HG03571 (cell line): ENCODE measurements around the gene TNS3.

ENCODE experiments used
- ATAC-seq: cut with Tn5 transposase; IDR thresholded peaks from one replicate; pipeline ENCODE4 v1.9.1; 2021; ENCODE audit not compliant: unreplicated experiment

TNS3 gene

DNA sequence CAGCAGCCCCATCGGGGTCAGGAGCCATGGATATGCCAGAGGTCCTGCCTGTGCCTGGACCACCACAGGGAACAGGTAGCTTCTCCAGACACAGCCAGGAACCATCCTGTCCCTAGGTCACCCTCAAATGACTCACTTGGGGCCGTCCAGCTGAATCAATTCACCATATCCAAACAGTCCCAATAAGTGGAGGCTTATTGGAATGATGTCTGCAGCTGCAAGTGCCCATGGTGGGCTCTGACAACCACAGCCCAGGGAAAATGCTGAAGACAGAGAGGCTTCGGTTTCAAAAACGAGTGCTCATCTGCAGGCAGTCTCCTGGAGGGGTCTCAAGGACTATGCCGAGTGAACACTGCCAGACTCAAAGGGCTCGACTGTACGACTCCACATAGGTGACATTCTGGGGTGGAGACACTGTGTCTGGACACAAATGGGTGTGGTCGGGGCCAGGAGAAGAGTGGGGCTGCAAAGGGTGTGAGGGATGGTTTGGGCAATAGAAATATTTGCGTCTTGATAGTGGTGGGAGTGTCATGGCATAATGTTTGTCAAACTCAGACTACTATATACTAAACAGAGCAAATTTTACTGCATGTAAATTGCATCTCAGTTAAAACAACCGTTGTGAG lies 204.8 kb downstream of the TNS3 start:
- ATAC-seq = no peak

DNA sequence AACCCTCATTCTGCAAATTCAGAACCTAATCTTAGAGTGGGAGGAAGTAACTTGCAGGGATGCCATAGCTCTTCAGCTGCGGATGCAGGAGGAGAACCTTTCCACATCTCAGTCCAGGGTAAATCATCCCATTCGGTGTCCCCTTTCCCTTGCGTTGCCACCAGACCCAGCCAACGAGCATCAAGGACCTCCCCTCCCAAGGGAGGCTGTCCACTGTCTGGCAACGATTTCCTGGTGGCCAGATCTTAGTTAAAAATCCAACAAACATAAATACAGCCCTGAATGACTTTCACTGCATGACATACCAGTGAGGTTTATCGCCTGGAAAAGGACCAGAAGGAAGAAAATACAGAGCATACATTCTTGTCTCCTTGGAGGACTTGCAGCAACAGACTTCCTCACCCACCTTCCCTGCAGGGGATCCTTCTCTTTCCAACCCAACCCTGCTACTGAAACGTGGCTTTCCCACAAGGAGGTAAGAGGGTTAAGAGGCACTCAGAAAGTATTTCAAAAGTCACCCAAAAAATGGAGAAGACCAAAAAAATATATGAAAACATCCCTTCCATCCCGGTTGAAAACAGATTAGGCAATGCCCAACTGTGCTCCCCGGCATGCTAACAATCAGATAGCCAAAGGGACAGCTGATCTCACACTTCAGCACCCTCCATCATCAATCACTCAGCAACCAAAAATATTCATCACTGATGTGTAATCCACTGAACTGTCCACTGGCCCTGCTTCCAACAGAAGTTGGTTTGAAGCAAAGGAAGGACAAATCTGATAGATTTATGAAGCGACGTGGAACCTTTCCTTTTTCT lies 206.6 kb downstream of the TNS3 start:
- no peak for ATAC-seq

DNA sequence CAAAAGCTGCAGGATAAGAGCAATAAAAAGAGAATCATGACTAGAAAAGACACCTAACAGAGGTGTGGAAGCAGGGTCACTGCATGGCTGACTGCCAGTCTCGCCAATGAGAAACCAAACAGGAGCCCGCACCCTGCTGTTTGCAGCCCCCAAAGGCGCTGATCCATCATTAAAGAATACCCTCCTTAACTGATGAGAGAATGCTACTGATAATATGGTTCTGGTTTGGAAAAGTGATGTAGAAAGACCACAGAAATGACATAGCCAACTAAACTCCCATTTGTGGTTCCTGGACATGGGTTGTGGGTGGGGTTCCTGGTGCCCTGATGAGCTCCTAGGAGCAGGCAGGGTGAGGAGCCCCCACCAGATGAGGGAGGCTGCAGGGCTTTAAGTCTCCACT lies 207.4 kb downstream of the TNS3 start:
- ATAC-seq = no peak

DNA sequence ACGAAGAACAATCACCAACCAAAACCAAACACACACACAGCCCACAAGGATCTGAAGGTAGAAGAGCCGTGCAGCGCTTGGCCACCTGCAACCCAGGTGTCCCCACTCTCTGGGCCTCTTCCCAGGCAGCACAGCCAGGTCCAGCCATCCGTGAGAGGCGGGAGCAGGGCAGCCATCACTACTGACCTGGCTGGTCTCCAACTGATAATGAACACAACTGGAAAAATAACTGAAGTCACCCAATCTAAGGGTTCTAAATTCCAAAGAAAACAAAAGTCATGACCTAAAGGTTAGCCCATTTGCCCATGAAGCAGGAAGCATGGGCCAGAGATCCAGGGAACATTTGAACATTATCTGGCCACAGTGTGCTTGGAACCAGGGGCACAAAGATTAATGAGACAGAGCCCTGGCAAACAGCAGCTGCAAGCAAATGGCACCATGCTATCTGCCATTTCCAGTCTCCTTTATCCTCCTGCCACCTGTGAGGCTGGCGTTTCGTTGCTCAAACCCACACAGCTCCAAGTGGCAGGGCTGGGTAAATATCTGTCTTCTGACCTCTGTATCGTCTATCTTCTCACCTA lies 207.9 kb downstream of the TNS3 start:
- ATAC-seq = no peak

DNA sequence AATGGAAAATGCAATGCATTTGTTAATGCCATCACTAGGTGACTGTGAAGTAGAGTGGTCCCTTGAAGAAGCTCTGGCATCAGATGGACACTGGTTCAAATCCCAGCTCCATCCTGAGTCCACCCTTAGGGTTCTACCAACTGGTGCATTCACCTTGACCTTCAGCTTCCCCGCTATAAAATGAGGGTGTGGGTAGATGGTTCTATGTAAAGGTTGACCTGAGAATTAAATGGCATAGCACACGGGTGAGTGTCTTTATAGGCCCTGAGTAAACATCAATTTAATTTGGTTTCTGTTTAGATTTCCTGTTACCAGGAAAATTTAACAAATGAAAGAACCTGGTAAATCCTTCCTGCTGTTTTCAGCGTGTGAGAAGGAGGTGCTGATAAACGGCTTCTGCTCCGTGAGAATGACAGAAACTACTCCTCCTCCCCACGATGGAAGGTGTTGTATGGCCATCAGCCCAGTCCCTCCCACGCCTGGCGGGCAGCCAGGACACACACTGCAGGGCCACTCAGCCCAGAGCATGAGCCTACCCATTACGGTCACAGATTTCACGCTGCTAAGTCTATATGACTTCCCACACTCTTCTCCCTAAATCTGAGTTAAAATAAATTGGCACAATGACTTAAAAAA lies 210.1 kb downstream of the TNS3 start:
- no peak for ATAC-seq

DNA sequence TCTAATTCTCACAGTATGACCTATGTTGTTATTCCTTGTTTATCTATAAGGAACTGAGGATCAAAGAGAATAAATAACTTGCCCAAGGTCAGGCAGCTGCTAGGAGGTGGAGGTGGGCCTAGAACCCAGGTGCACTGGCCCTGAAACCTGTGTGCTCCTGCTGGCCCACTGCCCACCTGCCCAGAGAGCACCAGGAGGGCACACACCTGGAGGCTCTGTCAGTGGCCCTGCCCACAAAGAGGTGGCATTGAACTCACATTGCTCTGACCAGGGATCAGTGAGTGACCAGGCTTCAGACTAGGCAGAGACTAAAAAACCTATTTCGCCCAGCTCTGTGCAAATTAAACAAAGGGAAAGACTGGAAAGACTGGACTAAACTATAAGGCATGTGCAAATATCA lies 210.6 kb downstream of the TNS3 start:
- no peak for ATAC-seq

DNA sequence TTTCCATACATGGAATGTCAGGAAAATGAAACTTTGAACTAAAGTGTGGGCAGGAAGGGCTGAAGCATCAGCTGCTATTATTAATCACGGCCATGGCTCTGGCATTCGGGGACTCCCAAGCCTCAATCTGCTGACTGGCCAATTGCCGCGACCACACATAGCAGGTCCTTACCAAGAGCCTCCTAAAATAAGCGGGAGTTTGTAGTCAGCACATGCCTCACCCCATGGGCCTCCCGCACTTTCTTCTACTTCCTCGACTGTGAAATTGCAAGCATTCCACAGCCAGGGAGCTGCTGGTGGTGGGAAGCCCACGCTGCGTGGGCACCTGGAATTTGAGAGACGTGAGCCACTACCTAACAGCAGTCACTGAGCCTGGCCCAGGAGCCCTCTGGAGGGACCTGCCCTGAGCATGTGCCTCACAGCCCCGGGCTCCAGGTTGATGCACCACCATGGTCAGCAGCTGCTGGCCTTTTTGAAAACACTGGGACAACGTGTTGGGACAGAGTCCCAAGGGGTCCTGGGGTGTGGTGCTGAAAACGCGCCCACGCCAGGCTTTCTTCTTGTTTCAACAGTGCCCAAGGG lies 211.4 kb downstream of the TNS3 start:
- no peak for ATAC-seq

DNA sequence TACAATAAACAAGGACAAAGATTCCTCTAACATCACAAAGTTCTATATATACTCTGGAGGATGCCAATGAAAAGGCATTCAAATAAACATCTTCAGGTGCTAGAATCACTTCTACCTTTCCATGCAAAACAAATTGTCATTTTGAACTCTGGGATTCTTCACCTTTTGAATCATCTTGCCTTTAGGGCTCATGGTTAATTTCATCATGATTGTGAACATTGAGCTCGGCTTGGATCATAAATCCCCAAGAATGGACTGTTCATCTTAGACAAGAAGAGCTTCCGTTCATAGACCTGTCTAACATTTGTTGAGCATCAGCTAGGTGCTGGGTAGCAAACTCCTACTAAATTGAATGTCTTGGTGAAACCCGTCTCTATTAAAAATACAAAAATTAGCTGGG lies 212.2 kb downstream of the TNS3 start:
- no peak for ATAC-seq

DNA sequence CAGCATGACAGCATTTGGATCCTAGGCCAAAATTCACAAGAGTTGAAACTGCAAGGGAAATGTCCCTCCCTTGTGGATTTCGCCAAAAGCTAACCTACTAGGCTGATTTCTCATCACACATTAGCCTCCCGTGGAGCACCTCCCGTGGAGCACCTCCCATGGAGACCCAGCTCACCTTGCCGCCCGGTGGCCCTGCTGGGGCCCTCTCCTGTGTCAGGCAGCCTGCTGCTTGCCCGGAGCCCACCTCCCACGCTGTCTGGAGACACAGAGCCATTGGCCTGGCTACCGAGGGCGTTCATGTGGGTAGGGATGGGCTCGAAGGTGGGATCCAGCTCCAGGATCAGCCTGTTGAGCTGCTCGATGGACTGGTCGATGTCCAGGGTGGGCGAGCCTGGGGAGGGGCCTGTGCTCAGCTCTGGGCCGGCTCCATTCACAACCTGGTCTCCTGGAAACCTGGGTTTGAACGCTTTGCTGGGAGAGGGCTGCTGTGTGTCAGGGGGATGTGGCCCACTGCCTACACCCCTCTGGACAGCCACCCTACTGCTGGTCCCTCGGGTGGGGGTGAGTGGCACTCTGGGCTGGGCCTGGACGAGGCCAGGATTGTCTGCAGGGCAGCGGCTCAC lies 213.6 kb downstream of the TNS3 start:
- no peak for ATAC-seq

DNA sequence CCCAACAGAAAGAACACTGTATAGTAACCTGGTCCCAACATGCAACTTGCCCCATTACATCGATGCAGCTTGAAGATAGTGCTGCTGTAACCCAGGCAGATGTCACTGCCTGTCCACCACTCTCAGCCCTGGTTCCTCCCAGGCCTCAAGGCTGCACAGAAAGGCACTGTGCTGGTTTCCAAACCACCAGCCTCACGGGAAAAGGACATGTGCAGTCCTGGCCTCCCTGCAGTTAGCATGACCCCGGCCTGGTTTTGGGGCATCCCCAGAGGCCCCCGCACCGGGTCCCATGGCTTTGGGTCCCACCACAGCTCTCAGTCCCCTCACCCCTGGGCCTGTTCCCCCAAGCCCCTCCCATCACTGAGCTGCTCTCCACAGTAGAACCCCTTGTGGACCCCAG lies 214.5 kb downstream of the TNS3 start:
- ATAC-seq = no peak

DNA sequence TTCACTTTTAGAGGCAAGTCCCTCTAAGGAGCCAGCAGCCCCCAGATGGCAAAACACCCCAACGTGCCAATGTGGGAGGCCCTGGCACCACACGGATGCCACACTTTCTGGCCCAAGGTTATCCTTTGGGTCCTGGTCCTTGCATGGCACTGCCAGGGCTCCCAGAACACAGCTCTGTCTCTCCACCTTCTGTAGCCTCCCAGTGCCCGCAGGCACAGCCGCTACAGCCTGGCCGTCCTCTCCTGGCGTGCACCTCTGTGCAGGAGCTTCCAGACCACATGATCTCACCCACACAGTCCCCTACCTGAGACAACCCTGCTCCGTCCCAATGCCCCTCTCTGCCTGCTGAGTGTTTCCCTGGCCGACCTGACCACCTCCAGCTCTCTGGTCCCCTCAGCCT lies 215.0 kb downstream of the TNS3 start:
- no peak for ATAC-seq

DNA sequence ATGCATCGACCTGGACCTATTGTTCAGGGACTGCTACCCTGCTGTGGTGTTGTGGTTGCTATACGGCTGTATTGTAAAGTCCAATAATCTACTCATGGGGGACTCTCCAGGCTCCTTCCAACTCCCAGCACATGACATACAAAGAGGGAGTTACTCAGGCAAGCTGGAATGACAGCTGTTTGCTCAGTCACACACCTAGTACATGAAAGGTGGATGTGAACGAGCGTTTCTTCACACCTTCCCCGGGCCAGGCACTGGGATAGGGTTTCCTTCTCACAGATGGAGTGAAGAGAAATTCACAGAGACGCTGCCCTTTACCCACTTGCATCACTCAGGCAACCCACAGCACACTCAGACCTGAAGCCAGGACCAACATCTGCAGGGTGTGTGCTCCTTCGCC lies 215.7 kb downstream of the TNS3 start:
- no peak for ATAC-seq

DNA sequence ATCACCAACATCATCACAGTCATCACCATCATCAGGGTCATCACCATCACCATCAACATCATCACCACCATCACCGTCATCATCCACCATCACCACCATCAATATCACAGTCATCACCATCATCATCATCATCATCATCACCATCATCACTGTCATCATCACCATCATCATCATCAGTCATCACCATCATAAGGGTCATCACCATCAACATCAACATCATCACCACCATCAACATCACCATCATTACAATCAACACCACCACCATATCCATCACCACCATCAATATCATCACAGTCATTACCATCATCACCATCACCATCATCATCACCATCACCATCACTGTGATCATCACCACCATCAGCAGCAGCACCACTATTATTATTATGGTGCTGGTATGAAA lies 218.9 kb downstream of the TNS3 start:
- no peak for ATAC-seq

DNA sequence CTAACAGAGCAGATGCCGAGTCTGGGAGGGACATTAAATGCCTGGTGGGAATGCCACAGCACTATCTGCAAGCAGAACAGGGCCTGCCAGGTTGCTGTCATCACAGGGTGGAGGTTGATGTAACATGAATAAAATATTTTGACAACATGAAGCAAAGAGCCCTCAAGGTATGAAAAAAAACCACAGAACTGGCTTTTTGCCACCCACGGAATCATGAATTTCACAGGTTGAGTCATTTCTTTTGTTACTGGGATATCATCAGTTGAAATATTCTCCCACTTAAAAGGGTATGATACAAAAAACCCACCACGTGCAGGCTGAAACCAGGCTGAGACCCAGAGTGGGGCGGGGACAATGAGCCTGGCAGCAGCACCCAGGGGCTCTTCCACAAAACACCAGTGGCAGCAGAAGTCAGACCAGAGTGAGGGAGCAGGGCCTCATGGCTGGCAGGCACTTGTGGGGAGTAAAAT lies 220.1 kb downstream of the TNS3 start:
- no peak for ATAC-seq

DNA sequence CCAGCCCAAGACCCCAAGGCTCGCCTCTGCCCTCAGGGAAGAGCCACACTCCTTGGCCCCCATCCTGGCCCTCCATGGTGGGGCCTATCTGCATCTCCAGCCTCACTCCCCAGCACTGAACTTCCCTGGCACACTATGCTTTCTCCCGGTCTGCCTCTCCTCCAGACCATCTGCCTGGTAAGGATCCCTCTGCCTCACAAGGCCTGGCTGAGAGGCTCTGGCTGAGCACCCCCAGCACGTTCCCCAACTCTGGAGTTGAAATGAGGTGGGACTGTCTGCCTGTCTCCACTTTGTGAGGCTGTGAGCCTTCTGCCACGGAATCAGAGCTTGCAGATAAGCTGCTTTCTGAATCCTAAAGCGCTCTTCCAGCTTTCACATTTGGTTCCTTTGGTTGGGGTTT lies 220.7 kb downstream of the TNS3 start:
- no peak for ATAC-seq

DNA sequence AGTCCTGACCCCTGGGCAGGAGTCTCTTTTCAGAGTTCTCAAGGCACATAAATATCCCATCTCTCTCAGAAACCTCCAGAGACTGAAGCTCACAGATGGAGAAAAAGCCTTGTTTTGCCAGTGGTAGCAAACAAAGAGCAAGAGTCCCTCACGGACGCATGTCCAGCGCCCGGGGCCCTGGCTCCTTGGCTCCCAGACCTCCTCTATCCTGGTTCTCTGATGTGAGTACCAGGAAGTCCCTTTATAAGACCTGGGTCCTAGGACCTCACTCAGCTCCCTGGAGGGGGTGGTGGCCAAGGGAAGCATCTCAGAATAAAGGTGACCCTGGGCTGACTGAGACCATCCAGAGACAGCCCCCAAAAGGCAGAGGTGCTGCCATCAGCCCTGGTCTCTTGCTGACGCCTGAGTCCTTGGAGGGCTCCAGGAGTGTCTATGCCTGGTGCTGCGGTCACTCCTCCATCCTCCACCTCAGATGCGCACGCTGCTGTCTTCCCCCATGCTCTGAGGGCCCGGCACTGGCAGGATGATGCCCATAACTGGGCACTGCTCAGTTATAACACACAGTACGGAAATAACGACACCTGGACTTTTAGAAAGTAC lies 221.5 kb downstream of the TNS3 start:
- no peak for ATAC-seq

DNA sequence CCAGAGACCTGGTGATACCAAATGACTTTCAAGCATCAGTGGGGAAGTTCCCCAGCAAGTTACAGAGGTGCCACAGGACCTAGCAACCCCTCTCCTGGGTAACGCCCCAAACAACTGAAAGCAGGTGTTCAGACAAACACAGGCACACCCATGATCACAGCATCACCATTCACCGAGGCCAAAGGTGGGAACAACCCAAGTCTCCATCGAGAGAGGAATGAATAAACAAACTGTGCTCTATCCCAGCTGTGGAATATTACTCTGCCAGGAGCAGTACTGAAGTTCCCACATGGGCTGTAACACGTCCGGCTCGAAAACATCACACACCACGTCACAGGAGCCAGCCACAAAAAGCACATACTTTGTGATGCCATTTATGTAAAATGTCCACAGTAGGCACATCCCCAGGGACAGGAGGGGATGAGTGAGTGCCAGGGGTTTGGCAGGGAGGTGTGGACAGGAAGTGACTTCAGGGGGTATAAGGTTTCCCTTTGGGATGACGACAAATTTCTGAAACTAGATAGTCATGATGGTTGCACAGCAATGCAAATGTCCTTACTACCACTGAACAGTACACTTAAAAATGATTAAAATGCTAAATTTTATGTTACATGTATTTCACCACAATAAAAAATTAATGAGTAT lies 222.8 kb downstream of the TNS3 start:
- ATAC-seq = no peak

DNA sequence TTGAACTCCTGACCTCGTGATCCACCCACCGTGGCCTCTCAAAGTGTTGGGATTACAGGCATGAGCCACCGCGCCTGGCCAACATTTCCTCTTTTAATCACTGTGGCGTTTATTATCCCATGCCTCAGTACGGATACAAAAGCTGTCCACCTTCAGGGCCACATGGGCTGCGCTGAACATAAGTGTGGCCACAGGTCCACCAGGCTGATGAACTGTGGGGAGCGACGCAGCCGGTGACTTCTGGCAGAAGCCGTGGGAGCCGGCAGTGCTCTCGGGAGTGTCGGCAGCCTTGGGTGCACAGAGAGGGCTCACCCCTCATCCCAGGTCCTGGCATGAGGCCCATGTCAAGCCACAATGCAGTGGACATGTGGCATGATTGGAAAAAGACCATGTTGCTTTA lies 223.6 kb downstream of the TNS3 start:
- ATAC-seq = no peak

DNA sequence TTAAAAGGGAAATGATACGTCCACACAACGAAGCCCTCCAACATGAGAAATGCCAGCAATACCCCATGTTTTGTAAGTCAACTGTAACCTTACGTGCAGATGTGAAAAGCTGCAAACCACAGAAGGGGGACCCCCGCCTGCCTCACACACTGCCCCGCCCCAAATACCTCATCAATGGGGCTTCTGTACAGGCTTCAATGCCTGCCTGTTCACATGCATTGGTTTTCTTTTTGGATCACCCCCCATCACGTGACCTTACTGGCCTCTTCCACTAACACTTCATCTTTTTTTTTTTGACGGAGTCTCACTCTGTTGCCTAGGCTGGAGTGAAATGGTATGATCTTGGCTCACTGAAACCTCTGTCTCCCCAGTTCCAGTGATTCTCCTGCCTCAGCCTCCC lies 224.0 kb downstream of the TNS3 start:
- no peak for ATAC-seq

DNA sequence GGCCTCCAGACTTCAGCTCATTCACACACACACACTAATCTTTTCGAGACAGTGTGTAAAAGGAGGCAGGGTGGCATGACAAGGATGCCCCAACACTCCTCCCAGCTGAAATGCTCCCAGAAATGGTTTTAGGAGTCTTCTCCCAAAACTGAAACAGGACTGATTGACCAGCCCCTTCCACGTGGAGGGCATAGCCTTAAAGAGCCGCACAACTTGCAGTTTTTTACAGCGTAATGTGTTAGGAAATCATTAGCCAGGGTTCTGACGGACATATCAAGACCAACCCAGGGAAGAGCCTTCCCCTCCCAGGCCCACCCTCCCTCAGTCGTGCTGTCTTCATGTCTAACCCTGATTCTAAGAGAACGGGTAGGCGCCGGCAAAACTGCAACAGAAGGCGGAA lies 224.6 kb downstream of the TNS3 start:
- no peak for ATAC-seq
